ENCODE measurements around the gene C1QTNF5. TPM values are rescaled to one million over a fixed set of nuclear protein-coding genes. Genes with fewer than 3 reads are reported as not detected.

C1QTNF5 gene
- total and polyA plus RNA-seq, 9 donors = 4.4 to 25.7 (median 10.8) TPM

DNA sequence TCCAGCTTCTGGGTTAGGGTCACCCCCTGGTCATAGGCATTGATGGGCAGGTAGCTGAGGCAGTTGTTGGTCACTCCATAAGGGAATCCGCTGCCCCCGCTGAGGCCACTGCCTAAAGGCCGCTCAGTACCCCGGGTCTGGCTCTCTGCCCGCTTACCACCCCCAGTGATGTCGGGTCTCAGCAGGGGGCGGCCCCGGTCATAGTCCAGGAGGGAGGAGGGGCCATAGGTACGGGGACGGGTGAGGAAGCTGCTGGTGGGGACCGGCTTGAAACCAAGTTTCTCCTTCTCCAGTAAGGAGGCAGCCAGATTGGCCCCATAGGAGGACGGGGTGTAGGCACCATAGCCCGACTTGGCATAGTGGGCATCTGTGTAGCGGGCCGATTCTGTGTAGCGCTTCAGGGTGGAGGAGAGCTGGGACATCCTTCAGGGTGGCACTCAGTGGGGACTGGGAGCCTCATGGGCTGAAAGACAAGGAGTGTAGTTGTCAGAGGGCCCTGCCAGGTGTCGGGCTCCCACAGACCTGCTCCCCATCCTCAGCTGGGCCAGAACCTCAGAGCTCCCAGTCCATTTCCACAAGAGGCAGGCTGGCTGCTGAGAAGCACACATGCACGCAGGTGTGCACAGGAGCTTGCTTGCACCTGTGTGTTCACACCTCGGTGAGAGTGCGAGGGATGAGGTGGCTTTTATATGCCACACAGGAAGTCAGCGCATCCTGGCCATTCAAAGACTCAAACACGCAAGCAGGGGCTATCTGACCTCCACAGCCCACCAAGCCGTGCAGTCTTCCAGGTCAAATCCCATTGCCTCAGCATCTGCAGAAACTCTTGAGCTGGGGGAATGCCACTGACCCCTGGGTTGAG is 32.6 kb upstream of the C1QTNF5 start:
- Histone ChIP-seq H3K27me3 (no peaks in the 10 kb centered on the region), H3K4me3 (no peak overlapping the region), H3K9me3 (no peaks in the 10 kb centered on the region), H3K27ac (no peak overlapping the region), H3K4me1 (ENCODE audit: insufficient read depth) (peaks cover 8% of the 10 kb centered on the region), H3K36me3 (no peaks in the 10 kb centered on the region)
- WGBS, 3 donors = 82 to 86% (median 83%) methylated on average over 19 to 23 of the region's 23 CpGs
- DNase-seq = peak in 2 of 5 donors; percentile 24 to 50
- intact Hi-C loops (cut with DNase I) = no loop called here
- TF ChIP-seq, protein P1, sequence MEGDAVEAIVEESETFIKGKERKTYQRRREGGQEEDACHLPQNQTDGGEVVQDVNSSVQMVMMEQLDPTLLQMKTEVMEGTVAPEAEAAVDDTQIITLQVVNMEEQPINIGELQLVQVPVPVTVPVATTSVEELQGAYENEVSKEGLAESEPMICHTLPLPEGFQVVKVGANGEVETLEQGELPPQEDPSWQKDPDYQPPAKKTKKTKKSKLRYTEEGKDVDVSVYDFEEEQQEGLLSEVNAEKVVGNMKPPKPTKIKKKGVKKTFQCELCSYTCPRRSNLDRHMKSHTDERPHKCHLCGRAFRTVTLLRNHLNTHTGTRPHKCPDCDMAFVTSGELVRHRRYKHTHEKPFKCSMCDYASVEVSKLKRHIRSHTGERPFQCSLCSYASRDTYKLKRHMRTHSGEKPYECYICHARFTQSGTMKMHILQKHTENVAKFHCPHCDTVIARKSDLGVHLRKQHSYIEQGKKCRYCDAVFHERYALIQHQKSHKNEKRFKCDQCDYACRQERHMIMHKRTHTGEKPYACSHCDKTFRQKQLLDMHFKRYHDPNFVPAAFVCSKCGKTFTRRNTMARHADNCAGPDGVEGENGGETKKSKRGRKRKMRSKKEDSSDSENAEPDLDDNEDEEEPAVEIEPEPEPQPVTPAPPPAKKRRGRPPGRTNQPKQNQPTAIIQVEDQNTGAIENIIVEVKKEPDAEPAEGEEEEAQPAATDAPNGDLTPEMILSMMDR (IDR thresholded peaks at IDR 0.05) = no peak
- TF ChIP-seq EP300 (IDR thresholded peaks at IDR 0.05) (no peak), POLR2A (IDR thresholded peaks at IDR 0.05) (no peak)

DNA sequence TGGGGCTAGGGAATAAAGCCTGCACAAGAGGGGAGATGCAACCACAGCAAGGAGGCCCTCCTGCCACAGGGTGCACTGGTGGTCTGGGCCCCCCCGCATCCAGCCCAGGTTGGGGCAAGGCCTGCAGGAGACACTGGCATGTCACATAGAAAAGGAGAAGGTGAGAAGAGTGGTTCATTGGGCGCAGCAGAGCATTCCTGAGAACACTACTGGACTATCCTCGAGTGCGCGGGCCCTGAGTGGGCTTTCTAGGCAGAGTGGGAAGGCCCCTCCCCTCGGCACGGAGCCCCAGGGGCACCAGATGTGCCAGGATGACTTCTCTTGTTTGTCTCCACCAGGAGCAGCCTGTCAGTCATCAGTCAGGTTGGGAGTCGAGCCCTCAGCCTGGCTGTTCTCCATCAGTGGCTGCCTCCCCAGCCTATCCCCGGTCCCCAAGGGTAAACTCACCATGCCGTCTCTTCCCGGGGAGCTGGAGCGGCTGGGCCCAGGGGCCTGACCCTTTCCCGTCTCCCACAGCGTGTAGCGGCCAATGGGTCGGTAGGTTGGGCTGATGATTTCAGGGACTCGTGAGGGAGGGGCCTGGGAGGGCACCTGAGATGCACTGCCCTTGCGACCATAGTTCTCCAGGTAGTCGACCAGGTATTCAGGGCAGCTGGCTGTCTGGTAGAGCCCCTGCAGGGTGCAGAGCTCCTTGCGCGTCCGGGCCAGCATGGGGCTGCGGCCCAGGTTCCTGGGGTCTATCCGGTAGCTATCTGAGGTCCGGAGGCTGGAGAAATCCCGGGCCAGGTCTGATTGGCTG is 31.8 kb upstream of the C1QTNF5 start:
- WGBS, 3 donors = 89 to 92% (median 89%) methylated on average over 25 to 26 of the region's 26 CpGs

DNA sequence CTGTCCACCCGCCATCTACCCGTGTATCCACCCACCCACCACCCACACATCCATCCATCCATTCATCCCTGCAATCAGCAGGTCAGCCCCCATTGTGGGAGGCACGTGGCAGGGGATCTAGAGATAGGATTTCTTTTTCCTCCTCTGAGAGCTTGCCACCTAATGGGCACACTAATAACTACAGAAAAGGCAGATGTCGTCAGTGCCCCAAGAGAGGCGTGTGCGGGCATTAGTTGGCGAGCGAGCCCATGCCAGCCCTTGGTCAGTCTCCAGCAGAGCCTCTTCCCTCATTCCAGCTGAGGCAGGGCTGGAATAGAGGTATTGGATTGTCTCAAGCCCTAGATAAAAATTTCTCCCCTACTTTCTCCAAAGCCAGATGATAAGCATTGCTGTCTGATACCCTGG is 31.1 kb upstream of the C1QTNF5 start:
- WGBS, 3 donors = 72 to 79% (median 72%) methylated on average over 8 of the region's 8 CpGs
- Histone ChIP-seq H3K36me3 (no peaks in the 10 kb centered on the region), H3K27ac (no peak overlapping the region), H3K4me3 (no peak overlapping the region), H3K27me3 (no peaks in the 10 kb centered on the region), H3K9me3 (no peaks in the 10 kb centered on the region), H3K4me1 (ENCODE audit: insufficient read depth) (peaks cover 12% of the 10 kb centered on the region)
- TF ChIP-seq EP300 (IDR thresholded peaks at IDR 0.05) (no peak), POLR2A (IDR thresholded peaks at IDR 0.05) (no peak)
- TF ChIP-seq, protein P1 (IDR thresholded peaks at IDR 0.05) = no peak
- intact Hi-C loops (cut with DNase I) = no loop called here
- DNase-seq = no peak

More for the DNA sequence above, 31.8 kb upstream of the C1QTNF5 start:
- TF ChIP-seq POLR2A (IDR thresholded peaks at IDR 0.05) (no peak), EP300 (IDR thresholded peaks at IDR 0.05) (no peak)
- TF ChIP-seq, protein P1 (IDR thresholded peaks at IDR 0.05) = no peak
- no peaks in the 10 kb centered on the region for H3K36me3 ChIP-seq
- DNase-seq = peak in 1 of 5 donors; percentile 25
- intact Hi-C loops (cut with DNase I) = no loop called here
- no peak overlapping the region for H3K4me3 ChIP-seq
- H3K9me3 ChIP-seq = no peaks in the 10 kb centered on the region
- H3K27me3 ChIP-seq = no peaks in the 10 kb centered on the region
- H3K4me1 ChIP-seq (ENCODE audit: insufficient read depth) = peaks cover 12% of the 10 kb centered on the region
- no peak overlapping the region for H3K27ac ChIP-seq

DNA sequence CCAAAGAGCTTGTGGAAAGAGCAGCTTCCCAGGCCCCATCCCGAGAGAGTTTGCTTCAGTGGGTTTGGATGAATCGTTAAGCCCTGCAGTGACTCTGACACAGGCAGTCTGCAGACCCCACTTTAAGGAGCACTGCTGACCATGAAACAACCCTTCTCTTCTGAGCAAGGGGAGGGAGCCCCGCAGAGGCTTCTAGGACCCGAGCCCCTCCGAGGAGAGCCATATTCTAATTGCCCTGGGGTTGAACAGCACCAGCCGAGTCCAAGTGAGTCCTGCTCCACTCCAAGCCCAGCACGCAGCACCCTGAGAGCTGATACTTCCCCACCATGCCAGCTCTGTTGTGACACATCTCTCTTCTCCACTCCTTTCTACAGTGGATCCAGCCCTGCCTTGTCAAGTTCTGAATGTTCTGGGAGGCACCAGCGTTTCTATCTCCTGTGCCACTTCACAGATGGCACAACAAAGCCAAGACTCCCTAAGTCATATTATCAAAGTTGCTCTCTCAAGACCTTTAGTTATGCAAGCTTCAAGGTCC is 30.5 kb upstream of the C1QTNF5 start:
- 70 to 74% (median 74%) methylated on average over 8 of the region's 8 CpGs for WGBS, 3 donors
- H3K4me3 ChIP-seq = no peak overlapping the region
- H3K36me3 ChIP-seq = no peaks in the 10 kb centered on the region
- peaks cover 12% of the 10 kb centered on the region for H3K4me1 ChIP-seq (ENCODE audit: insufficient read depth)
- intact Hi-C loops (cut with DNase I) = no loop called here
- no peak overlapping the region for H3K27ac ChIP-seq
- TF ChIP-seq EP300 (IDR thresholded peaks at IDR 0.05) (no peak), POLR2A (IDR thresholded peaks at IDR 0.05) (no peak)
- TF ChIP-seq, protein P1 (IDR thresholded peaks at IDR 0.05) = no peak
- no peaks in the 10 kb centered on the region for H3K9me3 ChIP-seq
- H3K27me3 ChIP-seq = no peaks in the 10 kb centered on the region
- no peak for DNase-seq
